Neutrophil (primary cell): ENCODE data around the gene DHODH.
"Not testable (repeated sequence)": the region's sequence is repeated elsewhere in the genome, so short reads cannot be mapped to it uniquely, and the experiment has no call there.

Source experiments
- H3K27ac ChIP-seq: fragments of 200-600 bp; sonication (generic); 2 replicates; pipeline ENCODE4 v1.5.1; 2016; ENCODE audit warnings: mild to moderate bottlenecking, moderate library complexity
- H3K27me3 ChIP-seq: fragments of 200-600 bp; sonication (generic); 2 replicates; pipeline ENCODE4 v1.6.0; 2016; ENCODE audit warnings: mild to moderate bottlenecking
- H3K36me3 ChIP-seq: fragments of 200-600 bp; sonication (generic); 2 replicates; pipeline ENCODE4 v1.5.1; 2017
- H3K4me1 ChIP-seq, 2 experiments: fragments of 200-600 bp in 1 of 2; sonication (generic) in 1 of 2; 1 replicate in 1 of 2; 2 replicates in 1 of 2; pipeline versions ENCODE4 v1.5.1 to v1.6.1; 2013 to 2016; ENCODE audit warnings: low read depth in 1 of 2, low read length in 1 of 2, mild to moderate bottlenecking in 1 of 2, moderate library complexity in 1 of 2; ENCODE audit not compliant: control insufficient read depth in 1 of 2, insufficient read depth in 1 of 2
- H3K4me3 ChIP-seq, 2 experiments: fragments of 200-600 bp in 1 of 2; sonication (generic) in 1 of 2; 1 replicate in 1 of 2; 2 replicates in 1 of 2; pipeline ENCODE4 v1.5.1; 2013 to 2016; ENCODE audit warnings: low read depth in 1 of 2, low read length in 1 of 2, mild to moderate bottlenecking in 1 of 2, moderate library complexity in 1 of 2
- H3K9me3 ChIP-seq: fragments of 200-600 bp; sonication (generic); 2 replicates; pipeline ENCODE4 v1.5.1; 2016
- CTCF ChIP-seq: fragments of 200-600 bp; sonication (generic); IDR thresholded peaks from 2 replicates; pipeline ENCODE4 v1.5.1; 2016; ENCODE audit warnings: antibody characterized with exemption

Gene DHODH

DNA sequence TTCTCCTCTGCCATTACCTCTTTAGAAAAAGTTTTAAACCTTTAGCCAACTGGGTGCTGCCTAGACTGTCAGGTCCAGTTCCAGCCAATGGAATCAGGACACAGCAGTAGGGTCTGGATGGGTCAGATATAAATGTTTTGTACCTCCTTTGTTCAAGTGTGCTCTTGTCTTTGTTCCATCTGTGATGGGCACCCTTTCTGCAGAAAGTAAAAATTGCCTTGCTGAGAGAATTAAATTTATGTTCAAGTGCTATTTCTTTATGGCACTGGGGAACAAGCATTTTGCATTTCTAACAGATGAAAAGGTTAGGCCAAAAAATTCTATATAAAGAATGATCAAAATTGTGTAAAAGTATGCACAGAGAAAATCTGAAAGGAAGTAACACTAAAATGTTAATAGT, 40.6 kb downstream of the DHODH start:
- Histone ChIP-seq H3K36me3 (no peaks in the 10 kb centered on the region), H3K4me3 (no peak overlapping the region), H3K9me3 (no peaks in the 10 kb centered on the region), H3K27ac (peak overlapping the region; percentile 78), H3K4me1 (peaks cover 54 to 56% of the 10 kb centered on the region in 2 experiments), H3K27me3 (no peaks in the 10 kb centered on the region)
- TF ChIP-seq CTCF = no peak

GRCh38 chr16:72050769-72051464, 42.4 kb downstream of the DHODH start:
- no peaks in the 10 kb centered on the region for H3K9me3 ChIP-seq
- H3K27ac ChIP-seq = peak overlapping the region; percentile 78
- TF ChIP-seq CTCF = no peak
- H3K4me3 ChIP-seq = peak overlapping the region in 1 of 2 experiments; percentile 39
- H3K4me1 ChIP-seq = peaks cover 72 to 74% of the 10 kb centered on the region in 2 experiments
- H3K36me3 ChIP-seq = no peaks in the 10 kb centered on the region
- no peaks in the 10 kb centered on the region for H3K27me3 ChIP-seq

- no peaks in the 10 kb centered on the region for H3K27me3 ChIP-seq
- peaks cover 77 to 78% of the 10 kb centered on the region in 2 experiments for H3K4me1 ChIP-seq
- H3K27ac ChIP-seq = peak overlapping the region; percentile 78
Measured at GRCh38 chr16:72051818-72052217, 43.3 kb downstream of the DHODH start.

DNA sequence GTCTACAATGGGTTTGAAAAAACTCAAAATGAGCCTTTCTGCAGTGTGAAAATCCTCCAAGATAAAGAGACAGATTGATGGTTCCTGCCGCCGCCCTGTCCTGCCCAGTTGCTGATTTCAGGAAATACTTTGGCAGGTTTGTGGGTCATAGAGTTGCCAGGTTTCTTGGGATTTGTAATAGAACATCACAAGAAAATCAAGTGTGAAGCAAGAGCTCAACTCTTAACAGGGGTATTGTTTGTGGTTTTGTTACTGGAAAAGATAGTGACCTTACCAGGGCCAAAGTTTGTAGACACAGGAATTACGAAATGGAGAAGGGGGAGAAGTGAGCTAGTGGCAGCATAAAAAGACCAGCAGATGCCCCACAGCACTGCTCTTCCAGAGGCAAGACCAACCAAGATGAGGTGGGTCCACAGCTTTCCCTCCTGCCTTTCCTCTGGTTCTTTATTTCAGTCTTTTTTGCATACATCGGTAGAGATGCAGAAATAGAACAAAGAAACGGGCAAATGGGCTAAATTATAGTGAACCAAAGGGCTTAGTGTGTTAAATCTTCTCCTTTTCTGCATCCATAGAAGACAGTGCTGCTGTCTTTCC, 45.8 kb downstream of the DHODH start, which contains the start of gene HP:
Gene HP, plus strand, starts transcription at position 252 of the 594 bp plus-strand sequence. Its CDS starts 148 bp downstream, at position 400.
- not testable (repeated sequence) for H3K27me3 ChIP-seq, H3K9me3 ChIP-seq, H3K36me3 ChIP-seq
- Histone ChIP-seq H3K4me3 (peak within 1 kb of the TSS; percentile 15 to 47), H3K27ac (peak within 1 kb of the TSS; percentile 78), H3K4me1 (peaks cover 68 to 74% of the 10 kb centered on the region in 2 experiments)

More at GRCh38 chr16:72051818-72052217, 43.3 kb downstream of the DHODH start:
- Histone ChIP-seq H3K4me3 (peak overlapping the region; percentile 39 to 41), H3K36me3 (no peaks in the 10 kb centered on the region), H3K9me3 (no peaks in the 10 kb centered on the region)
- no peak for TF ChIP-seq CTCF

- Histone ChIP-seq H3K4me1 (peaks cover 54 to 58% of the 10 kb centered on the region in 2 experiments), H3K27me3 (no peaks in the 10 kb centered on the region), H3K9me3 (no peaks in the 10 kb centered on the region), H3K36me3 (peaks cover 10% of the 10 kb centered on the region), H3K4me3 (peak overlapping the region in 1 of 2 experiments; percentile 47), H3K27ac (peak overlapping the region; percentile 78)
- no peak for TF ChIP-seq CTCF
Measured at GRCh38 chr16:72055911-72056310, 47.4 kb downstream of the DHODH start.

- Histone ChIP-seq H3K4me1 (peaks cover 40 to 44% of the 10 kb centered on the region in 2 experiments), H3K36me3 (peaks cover 10% of the 10 kb centered on the region)
- not testable (repeated sequence) for H3K9me3 ChIP-seq, H3K27ac ChIP-seq, H3K27me3 ChIP-seq, H3K4me3 ChIP-seq
Measured at GRCh38 chr16:72057313-72057712, 48.8 kb downstream of the DHODH start.

DNA sequence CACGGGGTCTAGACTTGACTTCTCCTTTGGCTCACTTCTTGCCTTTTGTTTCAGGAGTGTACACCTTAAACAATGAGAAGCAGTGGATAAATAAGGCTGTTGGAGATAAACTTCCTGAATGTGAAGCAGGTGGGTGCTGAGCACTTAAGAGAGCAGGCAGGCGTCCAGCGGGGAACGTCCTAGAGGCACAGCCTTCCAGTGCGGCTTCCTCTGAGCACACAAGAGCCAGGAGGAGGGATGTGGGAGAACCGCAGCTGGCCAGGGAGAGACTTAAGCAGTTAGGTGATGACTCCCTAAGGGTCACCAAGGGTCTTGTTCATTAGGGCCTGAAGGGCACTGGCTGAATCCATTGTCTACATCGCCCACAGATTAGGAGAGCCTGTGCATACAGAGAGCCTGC, 50.5 kb downstream of the DHODH start:
- Histone ChIP-seq H3K27ac (peak overlapping the region; percentile 39), H3K4me1 (peaks cover 22 to 26% of the 10 kb centered on the region in 2 experiments), H3K36me3 (peaks cover 10% of the 10 kb centered on the region)
- H3K27me3 ChIP-seq, H3K4me3 ChIP-seq, H3K9me3 ChIP-seq: not testable (repeated sequence)
